Melanocyte of skin (primary cell): ENCODE results near the gene OR4K14. TPM values are rescaled to one million over a fixed set of nuclear protein-coding genes. Genes with fewer than 3 reads are reported as not detected.

Source experiments
- total RNA-seq, 2 donors: library from RNA; depleted of rRNA; stranded (reverse); fragments of >200 nt; gene quantifications; 2 replicates each; pipeline ENCODE4 v1.2.3, GENCODE V29; 2012

The OR4K14 gene
- total RNA-seq = not detected

GRCh38 chr14:20019257-20019865, at the start of gene OR4K14:
OR4K14 (minus strand) TSS chr14:20019307; CDS start chr14:20015193, 4,114 bp downstream.

GRCh38 chr14:20059745-20060144, 40.6 kb upstream of the OR4K14 start, which contains the start of gene OR4L1:
OR4L1 (plus strand) TSS chr14:20060045; CDS start chr14:20060045, 0 bp downstream.

GRCh38 chr14:20035938-20036337, 16.8 kb upstream of the OR4K14 start, which contains the start of gene OR4K13:
OR4K13 (minus strand) TSS chr14:20036038; CDS start chr14:20034758, 1,280 bp downstream.

GRCh38 chr14:20001863-20002262, 17.2 kb downstream of the OR4K14 start, which contains the start of gene OR4Q2:
OR4Q2 (plus strand) TSS chr14:20002163.

GRCh38 chr14:19975291-19975690, 43.8 kb downstream of the OR4K14 start, which contains the start of gene OR4K15:
OR4K15 (plus strand) TSS chr14:19975591; CDS start chr14:19975591, 0 bp downstream.

Other genes starting within 250 kb of the OR4K14 start
- not detected for gene OR4M1, start 245.8 kb downstream of the OR4K14 start, total RNA-seq
- not detected for gene OR4N2, start 215.5 kb downstream of the OR4K14 start, total RNA-seq
- not detected for gene OR4K2, start 144.2 kb downstream of the OR4K14 start, total RNA-seq
- not detected for gene OR4K5, start 98.7 kb downstream of the OR4K14 start, total RNA-seq
- not detected for gene OR4K1, start 88.4 kb downstream of the OR4K14 start, total RNA-seq
- not detected for gene OR4K15, start 43.7 kb downstream of the OR4K14 start, total RNA-seq
- gene OR4Q2, start 17.1 kb downstream of the OR4K14 start, total RNA-seq = not detected
- gene OR4K13, start 16.7 kb upstream of the OR4K14 start, total RNA-seq = not detected
- not detected for gene OR4L1, start 40.7 kb upstream of the OR4K14 start, total RNA-seq
- gene OR4K17, start 91.4 kb upstream of the OR4K14 start, total RNA-seq = not detected
- gene OR4N5, start 119.5 kb upstream of the OR4K14 start, total RNA-seq = not detected
- gene OR11G2, start 171.6 kb upstream of the OR4K14 start, total RNA-seq = not detected
- not detected for gene OR11H6, start 204.4 kb upstream of the OR4K14 start, total RNA-seq
- not detected for gene OR11H7, start 209.7 kb upstream of the OR4K14 start, total RNA-seq
- not detected for gene OR11H4, start 220.0 kb upstream of the OR4K14 start, total RNA-seq